ENCODE results near the gene ZNF563. TPM values are rescaled to one million over a fixed set of nuclear protein-coding genes. Genes with fewer than 3 reads are reported as not detected.

Gene ZNF563
- total RNA-seq, 1 experiment from 2014 or later, result 1.9 TPM

DNA sequence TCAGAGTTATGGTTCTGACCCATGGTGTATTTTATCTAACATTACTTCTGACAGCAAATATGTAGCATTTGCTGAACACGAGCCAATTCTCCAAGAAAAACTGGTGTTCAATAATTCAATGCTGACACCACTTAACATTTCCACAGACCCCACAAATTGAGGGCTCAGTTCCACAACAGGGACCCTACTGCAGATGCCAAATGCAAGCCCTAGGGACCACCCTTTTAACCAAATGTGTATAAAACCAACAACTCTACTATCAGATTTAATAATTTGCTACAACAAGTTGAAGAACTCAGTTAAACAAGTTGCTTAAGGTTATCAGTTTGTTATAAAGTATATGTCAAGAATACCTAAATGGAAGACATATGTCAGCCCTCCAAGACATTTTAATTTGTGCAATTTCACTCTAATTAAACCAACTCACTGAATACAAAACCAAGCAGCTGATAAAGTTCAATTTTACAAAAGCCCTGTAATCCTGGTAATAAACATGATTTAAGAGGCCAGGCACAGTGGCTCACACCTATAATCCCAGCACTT lies 45.4 kb downstream of the ZNF563 start:
- no peak overlapping the region for H2AFZ ChIP-seq (ENCODE audit: low read length)
- Mint-ChIP-seq H3K36me3 (ENCODE audit: insufficient read depth in 1 of 3, low read depth in 3 of 3) (peaks cover 15 to 33% (median 26%) of the 10 kb centered on the region in 3 experiments), H3K9me3 (peaks cover 10 to 22% of the 10 kb centered on the region in 2 experiments; a peak in 4 of 5 replicates), H3K27ac (no peak overlapping the region), H3K27me3 (ENCODE audit: low read depth) (no peaks in the 10 kb centered on the region), H3K4me1 (peaks cover 0 to 2% of the 10 kb centered on the region in 2 experiments; a peak in 2 of 4 replicates), H3K4me3 (no peak overlapping the region)
- no peak overlapping the region for H2BK120ac ChIP-seq (ENCODE audit: low read depth, low read length, poor library complexity, severe bottlenecking)
- H3K9ac ChIP-seq (ENCODE audit: extremely low read depth, insufficient read length, low read length), result no peak overlapping the region
- no peak overlapping the region for H3K23ac ChIP-seq (ENCODE audit: insufficient read length, low read depth, low read length)
- H3K4ac ChIP-seq (ENCODE audit: low read depth, low read length), result no peak overlapping the region
- H3K79me2 ChIP-seq (ENCODE audit: insufficient read depth, low read length), result no peaks in the 10 kb centered on the region; the same call in 1 of the 2 replicates
- no peak overlapping the region for H2BK5ac ChIP-seq (ENCODE audit: insufficient read length, low read length)
- H3K27me3 ChIP-seq (ENCODE audit: insufficient read depth, low read length), result no peaks in the 10 kb centered on the region
- no peak overlapping the region for H3K4me2 ChIP-seq (ENCODE audit: insufficient read depth, insufficient read length, low read length)
- no peaks in the 10 kb centered on the region for H4K20me1 ChIP-seq (ENCODE audit: control insufficient read depth, insufficient read depth, insufficient read length)
- H3T11ph ChIP-seq (ENCODE audit: low read length), result no peak overlapping the region
- H3K79me1 ChIP-seq (ENCODE audit: insufficient read depth, low read depth, low read length, poor library complexity, severe bottlenecking), result no peaks in the 10 kb centered on the region
- H2BK15ac ChIP-seq (ENCODE audit: low read depth, low read length), result no peak overlapping the region
- H3K27ac ChIP-seq (ENCODE audit: insufficient read length, low read depth, low read length), result no peak overlapping the region
- no peaks in the 10 kb centered on the region for H3K9me3 ChIP-seq (ENCODE audit: control insufficient read depth, low read depth, low read length)
- no peak overlapping the region for H2BK20ac ChIP-seq (ENCODE audit: low read depth, low read length, poor library complexity, severe bottlenecking)
- no peaks in the 10 kb centered on the region for H3K4me1 ChIP-seq (ENCODE audit: insufficient read depth, low read length)
- no CpG with 5 or more reads among the region's 1 CpG for whole genome bisulfite sequencing (ENCODE audit: extremely low coverage, insufficient read length, low lambda C conversion rate)
- no peak overlapping the region for H3K18ac ChIP-seq (ENCODE audit: insufficient read length, low read depth, low read length)
- no peaks in the 10 kb centered on the region for H3K23me2 ChIP-seq (ENCODE audit: insufficient read length, low read depth, low read length, poor library complexity, severe bottlenecking)
- H4K5ac ChIP-seq (ENCODE audit: insufficient read length, low read depth, low read length), result no peak overlapping the region
- no peak overlapping the region for H3K14ac ChIP-seq (ENCODE audit: insufficient read depth, low read length)
- TF ChIP-seq CTCF (conservative IDR thresholded peaks at IDR 0.05), result no peak
- H3K56ac ChIP-seq (ENCODE audit: insufficient read length, low read depth, low read length), result no peak overlapping the region
- no peak for DNase-seq
- H2BK12ac ChIP-seq (ENCODE audit: insufficient read length, low read depth, low read length), result no peak overlapping the region
- H4K8ac ChIP-seq (replicated peaks; ENCODE audit: insufficient read length, low read depth, low read length), result no peak overlapping the region
- H4K91ac ChIP-seq (ENCODE audit: insufficient read length, low read depth, low read length), result no peak overlapping the region
- H2AK5ac ChIP-seq (ENCODE audit: insufficient read length, low read length), result no peak overlapping the region
